Renal cortical epithelial cell (primary cell): ENCODE results near the gene SLC37A1. TPM values are rescaled to one million over a fixed set of nuclear protein-coding genes. Genes with fewer than 3 reads are reported as not detected.

Experiments
- DNase-seq: peaks from one replicate; pipeline ENCODE4 v3.0.0-alpha.2; 2011; ENCODE audit warnings: low read depth
- total RNA-seq: library from RNA; depleted of rRNA; stranded (reverse); fragments of >200 nt; gene quantifications from 2 replicates; pipeline ENCODE4 v1.2.3, GENCODE V29; 2014

Gene SLC37A1
- total RNA-seq, 1 donor from 2014 or later, result 15.0 TPM

GRCh38 chr21:42560517-42561179, 47.0 kb downstream of the SLC37A1 start:
- DNase-seq, result no peak

GRCh38 chr21:42561762-42562650, 48.4 kb downstream of the SLC37A1 start:
- peak; percentile 48 for DNase-seq

GRCh38 chr21:42562816-42563215, 49.2 kb downstream of the SLC37A1 start:
- no peak for DNase-seq

- no peak for DNase-seq
These were observed 49.6 kb downstream of the SLC37A1 start for GRCh38 chr21:42563261-42563660.

- DNase-seq, result no peak
These were observed 50.0 kb downstream of the SLC37A1 start for GRCh38 chr21:42563686-42564085.

GRCh38 chr21:42564561-42564971, 50.9 kb downstream of the SLC37A1 start:
- no peak for DNase-seq

- no peak for DNase-seq
These were observed 51.7 kb downstream of the SLC37A1 start for GRCh38 chr21:42565206-42565810.

GRCh38 chr21:42565886-42566523, 52.4 kb downstream of the SLC37A1 start:
- DNase-seq, result no peak

- DNase-seq, result no peak
These were observed 53.0 kb downstream of the SLC37A1 start for GRCh38 chr21:42566524-42567213.

GRCh38 chr21:42567214-42567555, 53.5 kb downstream of the SLC37A1 start:
- no peak for DNase-seq

GRCh38 chr21:42567861-42568260, 54.2 kb downstream of the SLC37A1 start:
- DNase-seq, result no peak

- no peak for DNase-seq
These were observed 54.7 kb downstream of the SLC37A1 start for GRCh38 chr21:42568376-42568775.

- no peak for DNase-seq
These were observed 55.4 kb downstream of the SLC37A1 start for GRCh38 chr21:42568866-42569731.

- DNase-seq, result no peak
These were observed 56.2 kb downstream of the SLC37A1 start for GRCh38 chr21:42569732-42570301.

- DNase-seq, result no peak
These were observed 56.7 kb downstream of the SLC37A1 start for GRCh38 chr21:42570362-42570761.

- peak; percentile 68 for DNase-seq
These were observed 57.3 kb downstream of the SLC37A1 start for GRCh38 chr21:42570841-42571387.

GRCh38 chr21:42571391-42572150, 57.9 kb downstream of the SLC37A1 start:
- no peak for DNase-seq

- no peak for DNase-seq
These were observed 59.3 kb downstream of the SLC37A1 start for GRCh38 chr21:42572906-42573495.
